Left lung (tissue), 10 donors: ENCODE data around the gene PHF23. TPM values are rescaled to one million over a fixed set of nuclear protein-coding genes. Genes with fewer than 3 reads are reported as not detected.
A peak's percentile ranks its signal among the peaks of the same experiment; 100 is the strongest.

Experiments used
- ATAC-seq: fragments of 200-7000 bp; cut with Tn5 transposase; one replicate; pipeline ENCODE4 v1.9.1; 2020; ENCODE audit warnings: moderate library complexity
- DNase-seq, 4 donors: peaks; one replicate each; pipeline ENCODE4 v3.0.0-alpha.2; 2013 to 2020
- H3K27ac ChIP-seq, 2 donors: fragments of 200-600 bp; sonication (generic) in 1 of 2; one replicate each; pipeline versions ENCODE4 v1.5.0 to v1.8.0; 2020 to 2021
- H3K27me3 ChIP-seq, 2 donors: fragments of 200-600 bp; sonication (generic) in 1 of 2; one replicate each; pipeline versions ENCODE4 v1.5.0 to v1.8.0; 2020 to 2021
- H3K36me3 ChIP-seq, 2 donors: fragments of 200-600 bp; sonication (generic) in 1 of 2; one replicate each; pipeline versions ENCODE4 v1.5.0 to v1.8.0; 2020 to 2021
- H3K4me1 ChIP-seq, 2 donors: fragments of 200-600 bp; one replicate each; pipeline ENCODE4 v1.8.0; 2021
- H3K4me3 ChIP-seq, 2 donors: fragments of 200-600 bp; sonication (generic) in 1 of 2; one replicate each; pipeline versions ENCODE4 v1.5.0 to v1.8.0; 2020 to 2021; ENCODE audit warnings: mild to moderate bottlenecking in 1 of 2
- H3K9me3 ChIP-seq, 2 donors: fragments of 200-600 bp; sonication (generic) in 1 of 2; one replicate each; pipeline versions ENCODE4 v1.5.0 to v1.8.0; 2020 to 2021
- intact Hi-C, 2 donors: fragments of 100-400 bp; cut with DNase I; formaldehyde crosslinking; loops; one replicate each; pipeline versions ENCODE4 v1.11.2 to v1.14.2; 2022
- polyA plus RNA-seq, 6 donors: library from polyadenylated mRNA; unstranded; fragments of 120-200 nt; gene quantifications; one replicate each; pipeline ENCODE4 v1.2.1, GENCODE V29; 2013; ENCODE audit not compliant: insufficient read length in 6 of 6
- total RNA-seq, 2 donors: library from RNA; stranded (reverse); fragmentation: NEBNext Ultra II Directional; extraction: Animal tissue kit (Norgen Biotek cat#: 25700); gene quantifications; one replicate each; pipeline ENCODE4 v1.2.1, GENCODE V29; 2021
- TF ChIP-seq, protein P1 (sequence below), 2 donors: fragments of 200-600 bp; sonication (generic) in 1 of 2; IDR thresholded peaks; one replicate each; pipeline versions ENCODE4 v1.5.0 to v1.8.0; 2021; ENCODE audit warnings: antibody characterized with exemption in 2 of 2
- donor health status: DM: no; HTN: yes; CAD: no.
- donor health status: DM: no; HTN: no; CAD: no.

PHF23 gene
- total and polyA plus RNA-seq, 8 donors, result 31.1 to 51.2 (median 44.5) TPM

DNA sequence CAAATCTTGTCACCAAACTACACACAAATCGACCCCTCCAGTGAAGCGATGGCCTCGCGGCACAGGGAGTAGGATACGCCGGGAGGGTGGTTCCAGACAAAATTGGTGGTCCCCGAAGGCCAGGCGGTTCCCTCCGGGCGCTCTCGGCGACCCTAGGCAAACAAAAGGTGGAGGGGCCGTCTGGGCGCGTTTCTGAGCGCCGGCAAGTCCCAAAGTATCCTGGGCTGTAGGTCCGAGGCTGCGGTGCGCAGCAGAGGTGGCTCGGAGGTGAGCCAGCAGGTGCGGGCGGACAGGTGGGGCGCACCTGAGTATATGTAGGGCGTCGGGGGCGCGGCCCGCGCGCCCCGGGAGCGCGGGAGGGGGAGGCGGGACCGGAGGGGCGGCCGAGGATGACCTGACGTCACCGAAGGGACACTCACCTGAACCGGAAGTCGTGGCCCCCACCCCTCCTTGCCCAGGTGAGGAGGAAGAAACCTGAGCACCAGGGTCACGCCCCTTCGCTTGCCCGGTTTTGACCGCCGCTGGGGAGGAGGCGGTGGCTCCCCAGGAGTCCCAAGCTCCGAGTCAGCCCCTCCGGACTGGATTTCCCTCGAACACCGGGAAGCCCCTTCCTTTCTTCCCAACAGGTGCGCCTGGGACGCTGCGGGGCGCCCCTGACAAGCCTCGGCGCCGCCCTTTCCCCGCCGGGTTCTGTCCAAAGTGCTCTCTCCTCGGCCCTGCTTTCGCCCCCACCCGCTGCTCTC lies 23.1 kb upstream of the PHF23 start, which contains the start of gene CLDN7:
TSS of gene CLDN7 (minus strand) at position 287 of the 743 bp plus-strand sequence. CDS start 435 bp downstream, outside the sequence.
- H3K27me3 ChIP-seq, result peaks cover 10 to 58% of the 10 kb centered on the region in 2 donors
- peaks cover 3 to 46% of the 10 kb centered on the region in 2 donors for H3K4me1 ChIP-seq
- DNase-seq, result peak in 3 of 4 donors; percentile 89 to 93 (median 90)
- ATAC-seq, result peak; percentile 79
- peaks cover 0 to 30% of the 10 kb centered on the region in 2 donors for H3K36me3 ChIP-seq
- H3K9me3 ChIP-seq, result no peaks in the 10 kb centered on the region
- H3K4me3 ChIP-seq, result peak within 1 kb of the TSS; percentile 56 to 59
- intact Hi-C loops, result no loop called here
- TF ChIP-seq, protein P1, sequence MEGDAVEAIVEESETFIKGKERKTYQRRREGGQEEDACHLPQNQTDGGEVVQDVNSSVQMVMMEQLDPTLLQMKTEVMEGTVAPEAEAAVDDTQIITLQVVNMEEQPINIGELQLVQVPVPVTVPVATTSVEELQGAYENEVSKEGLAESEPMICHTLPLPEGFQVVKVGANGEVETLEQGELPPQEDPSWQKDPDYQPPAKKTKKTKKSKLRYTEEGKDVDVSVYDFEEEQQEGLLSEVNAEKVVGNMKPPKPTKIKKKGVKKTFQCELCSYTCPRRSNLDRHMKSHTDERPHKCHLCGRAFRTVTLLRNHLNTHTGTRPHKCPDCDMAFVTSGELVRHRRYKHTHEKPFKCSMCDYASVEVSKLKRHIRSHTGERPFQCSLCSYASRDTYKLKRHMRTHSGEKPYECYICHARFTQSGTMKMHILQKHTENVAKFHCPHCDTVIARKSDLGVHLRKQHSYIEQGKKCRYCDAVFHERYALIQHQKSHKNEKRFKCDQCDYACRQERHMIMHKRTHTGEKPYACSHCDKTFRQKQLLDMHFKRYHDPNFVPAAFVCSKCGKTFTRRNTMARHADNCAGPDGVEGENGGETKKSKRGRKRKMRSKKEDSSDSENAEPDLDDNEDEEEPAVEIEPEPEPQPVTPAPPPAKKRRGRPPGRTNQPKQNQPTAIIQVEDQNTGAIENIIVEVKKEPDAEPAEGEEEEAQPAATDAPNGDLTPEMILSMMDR (IDR thresholded peaks at IDR 0.05), result no peak
- peak within 1 kb of the TSS; percentile 86 to 88 for H3K27ac ChIP-seq

GRCh38 chr17:7261379-7262191 lies 22.3 kb upstream of the PHF23 start:
- peak in 1 of 4 donors; percentile 82 for DNase-seq
- intact Hi-C loops, result no loop called here
- H3K4me1 ChIP-seq, result peaks cover 3 to 46% of the 10 kb centered on the region in 2 donors

DNA sequence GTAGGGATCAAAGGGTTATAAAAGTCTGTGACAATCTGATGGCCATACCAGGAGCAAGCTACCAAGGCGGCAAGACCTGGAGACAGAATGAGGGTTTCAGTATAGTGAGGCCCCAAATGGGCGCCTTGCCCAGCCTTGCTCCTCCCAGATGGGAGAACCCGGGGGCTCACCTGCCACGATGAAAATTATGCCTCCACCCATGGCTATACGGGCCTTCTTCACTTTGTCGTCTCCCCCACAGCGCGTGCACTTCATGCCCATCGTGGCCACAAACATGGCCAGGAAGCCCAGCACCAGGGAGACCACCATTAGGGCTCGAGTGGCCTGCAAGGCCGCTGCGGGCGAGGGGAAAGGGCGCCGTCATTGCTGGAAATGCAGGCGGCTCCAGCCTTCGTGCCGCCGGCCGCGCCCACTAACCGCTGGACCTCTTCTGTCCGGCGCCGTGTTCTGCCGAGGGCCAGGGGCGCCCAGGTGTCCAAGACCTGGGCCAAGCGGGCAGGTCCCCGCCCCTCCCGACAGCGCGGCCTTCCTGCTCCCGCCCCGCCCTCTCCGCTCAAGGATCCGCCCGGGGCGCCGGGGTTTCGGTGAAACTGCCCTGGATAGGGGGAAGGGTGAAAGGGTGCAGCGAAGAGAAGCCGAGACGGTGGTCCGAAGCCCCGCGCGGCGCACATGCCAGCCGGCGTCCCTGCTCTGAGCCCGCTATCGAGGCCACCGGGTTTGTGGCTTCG lies 21.6 kb upstream of the PHF23 start:
- ATAC-seq (peak; percentile 68), DNase-seq (peak in 3 of 4 donors; percentile 67 to 93 (median 83))
- TF ChIP-seq, protein P1 (IDR thresholded peaks at IDR 0.05), result no peak
- Histone ChIP-seq H3K27ac (peak overlapping the region; percentile 86 to 88), H3K4me3 (peak overlapping the region; percentile 56 to 59), H3K36me3 (peaks cover 0 to 46% of the 10 kb centered on the region in 2 donors), H3K9me3 (no peaks in the 10 kb centered on the region), H3K4me1 (peaks cover 3 to 46% of the 10 kb centered on the region in 2 donors), H3K27me3 (peaks cover 10 to 55% of the 10 kb centered on the region in 2 donors)
- intact Hi-C loops, result no loop called here

More at GRCh38 chr17:7261379-7262191, 22.3 kb upstream of the PHF23 start:
- peak overlapping the region; percentile 86 to 88 for H3K27ac ChIP-seq
- H3K4me3 ChIP-seq, result peak overlapping the region; percentile 56 to 59
- H3K36me3 ChIP-seq, result peaks cover 0 to 38% of the 10 kb centered on the region in 2 donors
- peaks cover 10 to 58% of the 10 kb centered on the region in 2 donors for H3K27me3 ChIP-seq
- TF ChIP-seq, protein P1 (IDR thresholded peaks at IDR 0.05), result no peak
- H3K9me3 ChIP-seq, result no peaks in the 10 kb centered on the region
- ATAC-seq, result peak; percentile 2

DNA sequence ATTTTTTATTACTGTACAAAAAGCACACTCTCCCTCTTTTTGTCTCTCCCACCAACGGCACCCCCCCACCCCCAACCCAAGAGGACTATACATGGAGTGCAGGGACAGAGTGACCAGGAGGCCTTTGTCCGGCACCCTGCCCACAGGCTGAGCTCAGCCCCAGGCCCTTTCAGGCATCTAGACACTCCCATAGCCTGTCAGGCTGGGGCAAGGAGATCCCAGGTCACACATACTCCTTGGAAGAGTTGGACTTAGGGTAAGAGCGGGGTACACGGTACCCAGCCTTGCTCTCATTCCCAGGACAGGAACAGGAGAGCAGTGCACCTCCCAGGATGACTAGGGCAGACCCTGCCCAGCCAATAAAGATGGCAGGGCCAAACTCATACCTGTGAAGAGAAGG lies 20.9 kb upstream of the PHF23 start:
- intact Hi-C loops, result no loop called here
- Histone ChIP-seq H3K9me3 (no peaks in the 10 kb centered on the region), H3K4me3 (peak overlapping the region; percentile 56 to 59), H3K36me3 (peaks cover 0 to 53% of the 10 kb centered on the region in 2 donors), H3K27ac (peak overlapping the region in 1 of 2 donors; percentile 88), H3K27me3 (peaks cover 10 to 49% of the 10 kb centered on the region in 2 donors), H3K4me1 (peaks cover 3 to 46% of the 10 kb centered on the region in 2 donors)
- TF ChIP-seq, protein P1 (IDR thresholded peaks at IDR 0.05), result no peak
- no peak for ATAC-seq
- DNase-seq, result peak in 1 of 4 donors; percentile 25
